NCI-H524 (cell line): ENCODE results near the gene MYL6.
"Not testable (repeated sequence)": the region's sequence is repeated elsewhere in the genome, so short reads cannot be mapped to it uniquely, and the experiment has no call there.

Source experiments
- DNase-seq, 2 experiments: peaks; one replicate each; lab custom pipeline; 2025; lab: John Stamatoyannopoulos, UW

The MYL6 gene

GRCh38 chr12:56156464-56157200 is 1.5 kb upstream of the MYL6 start:
- DNase-seq = not testable (repeated sequence)

DNA sequence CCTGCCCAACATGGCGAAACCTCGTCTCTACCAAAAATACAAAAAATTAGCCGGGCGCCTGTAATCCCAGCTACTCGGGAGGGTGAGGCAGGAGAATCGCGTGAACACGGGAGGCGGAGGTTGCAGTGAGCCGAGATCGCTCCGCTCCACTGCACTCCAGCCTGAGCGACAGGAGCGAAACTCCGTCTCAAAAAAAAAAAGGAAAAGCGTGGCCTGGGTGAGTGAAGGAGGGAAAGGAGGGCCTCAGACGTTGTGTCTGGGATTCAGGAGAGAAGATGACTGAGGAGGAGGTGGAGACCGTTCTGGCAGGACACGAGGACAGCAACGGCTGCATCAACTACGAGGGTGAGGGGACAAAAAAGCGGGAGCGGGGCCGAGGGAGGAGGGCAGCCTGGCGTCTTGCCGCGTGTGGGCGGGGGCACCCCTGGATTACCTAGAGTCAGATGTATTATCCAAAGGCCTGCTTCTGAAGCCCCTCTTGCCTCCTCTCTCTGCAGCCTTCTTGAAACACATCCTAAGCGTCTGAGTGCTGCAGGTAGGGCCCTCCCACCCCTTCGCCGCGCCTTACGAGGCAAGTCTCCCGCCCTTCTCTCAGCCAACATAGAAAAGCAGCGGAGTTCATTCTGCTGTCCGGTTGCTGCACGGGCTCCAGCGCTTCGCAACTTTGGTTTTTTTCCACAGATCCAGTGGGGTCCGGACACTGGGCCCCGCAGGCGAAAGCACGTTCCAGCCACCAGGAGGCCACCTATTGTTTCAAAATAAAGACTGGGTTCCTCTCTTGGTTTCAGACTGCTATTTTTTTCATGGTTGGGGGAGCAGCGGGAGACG is 744 bp upstream of the MYL6 start:
- peak; percentile 77 to 85 for DNase-seq

DNA sequence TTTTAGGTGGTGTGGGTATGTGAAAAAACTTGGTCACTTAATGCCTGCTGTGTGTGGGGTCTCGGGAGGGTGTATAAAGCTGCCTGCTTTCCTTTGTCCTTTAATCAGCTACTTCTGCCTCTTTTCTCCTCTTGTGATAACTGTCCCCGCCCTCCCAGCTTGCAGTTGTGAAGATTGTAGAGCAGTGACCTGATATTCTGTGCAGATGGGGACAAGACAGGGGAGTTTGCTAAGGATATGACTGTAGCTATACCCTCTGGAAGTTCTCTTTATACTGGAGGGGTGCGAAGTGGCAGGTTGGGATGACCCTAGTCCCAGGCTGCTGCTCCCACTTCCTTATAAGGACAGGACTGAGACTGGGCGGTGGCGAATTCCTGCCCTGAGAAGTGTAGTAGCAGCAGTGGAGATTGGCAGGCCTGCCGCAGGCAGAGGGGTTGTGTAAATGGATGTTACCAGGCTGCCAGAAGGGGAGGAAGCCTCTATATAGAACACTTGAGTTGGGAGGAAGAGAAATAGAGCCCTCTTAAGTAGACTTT is 835 bp downstream of the MYL6 start:
- DNase-seq = peak in 1 of 2 experiments; percentile 38

DNA sequence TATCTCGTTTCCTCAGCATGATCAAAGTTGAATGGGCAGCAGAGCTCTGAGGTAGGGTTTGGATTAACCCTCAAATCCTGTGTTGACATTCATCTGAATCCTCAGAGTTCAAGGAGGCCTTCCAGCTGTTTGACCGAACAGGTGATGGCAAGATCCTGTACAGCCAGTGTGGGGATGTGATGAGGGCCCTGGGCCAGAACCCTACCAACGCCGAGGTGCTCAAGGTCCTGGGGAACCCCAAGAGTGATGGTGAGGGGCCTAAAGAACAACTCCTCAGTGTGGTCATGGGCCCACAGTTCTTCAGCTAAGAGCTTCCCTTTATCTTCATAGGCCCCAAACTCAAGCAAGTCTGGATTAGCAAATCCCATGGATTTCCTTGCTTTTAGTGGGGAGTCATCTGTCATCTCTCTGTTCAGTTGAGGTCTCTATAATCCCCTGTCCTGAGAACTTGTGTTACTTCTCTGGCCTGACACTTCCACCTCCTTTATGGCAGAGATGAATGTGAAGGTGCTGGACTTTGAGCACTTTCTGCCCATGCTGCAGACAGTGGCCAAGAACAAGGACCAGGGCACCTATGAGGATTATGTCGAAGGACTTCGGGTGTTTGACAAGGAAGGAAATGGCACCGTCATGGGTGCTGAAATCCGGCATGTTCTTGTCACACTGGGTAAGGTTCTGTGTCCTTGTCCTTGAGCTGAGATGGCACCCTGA is 1.5 kb downstream of the MYL6 start:
- no peak for DNase-seq

GRCh38 chr12:56160193-56160763 is 2.1 kb downstream of the MYL6 start:
- DNase-seq = no peak

- no peak for DNase-seq
Measured at GRCh38 chr12:56160894-56161689, 2.9 kb downstream of the MYL6 start.

DNA sequence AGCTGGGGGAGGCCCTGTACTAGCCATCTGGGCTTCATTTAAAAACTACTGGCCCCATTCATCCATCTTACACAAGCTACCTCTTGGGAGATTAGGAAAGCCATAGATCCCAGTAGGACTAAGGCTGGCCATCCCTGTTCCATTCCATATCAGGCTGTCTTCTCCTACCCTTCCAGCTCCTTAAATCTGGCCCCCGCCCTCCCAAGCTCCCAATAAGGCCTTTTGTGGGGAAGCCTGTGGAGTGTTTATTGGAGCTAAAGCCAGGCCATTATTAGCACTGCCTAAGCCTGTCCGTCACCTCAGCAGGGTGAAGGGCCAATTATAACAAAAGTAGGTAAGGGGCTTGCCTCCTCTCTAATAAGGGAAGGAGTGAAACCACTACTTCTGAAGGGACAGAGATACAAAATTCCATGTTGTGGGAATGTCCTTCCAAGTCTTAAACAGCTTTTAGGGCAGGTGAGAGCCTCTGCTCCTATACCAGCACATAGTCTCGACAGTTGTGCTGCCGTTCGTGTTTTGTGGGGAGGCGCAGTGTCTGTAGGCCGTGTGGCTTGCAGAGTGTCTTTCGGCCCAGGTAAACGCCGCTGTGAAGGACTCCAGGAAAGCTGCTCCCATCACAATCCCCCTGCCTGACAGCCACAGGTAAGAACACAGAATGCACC is 3.7 kb downstream of the MYL6 start:
- DNase-seq = no peak

- DNase-seq = no peak
Measured at GRCh38 chr12:56162468-56163290, 4.5 kb downstream of the MYL6 start.

DNA sequence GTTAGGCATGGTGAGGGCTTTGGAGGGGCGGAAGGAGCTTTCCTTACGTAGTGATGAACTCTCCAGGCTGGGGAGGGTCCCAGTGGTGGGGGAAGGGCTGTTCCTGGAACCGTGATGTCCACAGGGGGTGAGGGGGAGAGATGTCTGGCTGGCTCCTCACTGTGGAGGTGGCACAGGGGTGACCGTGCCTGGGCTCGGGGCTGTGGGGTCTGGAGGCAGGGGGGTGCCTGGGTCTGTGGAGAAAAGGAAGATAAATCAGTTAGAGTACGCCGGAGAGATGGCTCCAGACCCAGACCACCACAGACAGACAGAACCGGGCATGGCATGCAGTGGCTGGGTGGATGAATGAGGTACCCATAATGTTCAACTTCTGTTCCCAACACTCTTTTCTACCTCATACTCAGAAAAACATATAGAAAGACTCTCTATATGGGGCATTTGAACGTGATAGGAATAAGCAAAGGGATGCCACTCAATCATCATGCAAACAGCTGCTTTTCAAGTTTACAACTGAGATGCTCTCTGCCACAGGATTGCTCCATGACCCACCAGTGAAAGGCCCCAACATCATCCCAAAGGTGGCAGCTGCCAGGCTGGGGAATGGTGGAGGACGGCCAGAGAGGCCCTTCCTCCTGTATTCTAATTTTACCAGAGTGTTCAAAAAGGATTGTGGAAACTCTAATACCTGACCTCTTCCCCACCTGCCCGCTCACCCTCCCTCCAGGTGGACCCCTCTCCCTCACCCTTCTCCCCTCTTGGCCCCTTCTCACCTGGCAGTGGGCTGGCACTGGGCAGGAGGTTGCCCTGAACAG is 5.6 kb downstream of the MYL6 start:
- no peak for DNase-seq

- DNase-seq = no peak
Measured at GRCh38 chr12:56164345-56164729, 6.2 kb downstream of the MYL6 start.

DNA sequence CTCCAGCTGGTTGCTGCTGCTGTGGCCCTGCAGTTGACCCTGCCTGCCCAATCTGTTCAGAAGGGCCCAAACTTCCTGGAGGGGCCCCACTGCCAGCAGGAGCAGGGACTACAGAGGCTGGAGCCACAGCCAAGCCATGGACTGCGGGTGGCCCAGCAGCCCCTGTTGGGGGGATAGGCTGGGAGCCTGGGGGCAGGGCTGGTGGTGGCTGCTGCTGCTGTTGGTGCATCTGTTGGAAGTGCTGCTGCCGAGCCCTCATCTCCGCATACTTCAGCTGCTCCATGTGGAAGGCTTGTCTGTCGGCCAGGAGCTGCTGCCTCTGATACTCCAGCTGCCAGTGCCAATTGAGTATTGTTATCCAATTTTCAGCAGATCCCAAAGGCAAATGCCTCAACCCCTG is 7.2 kb downstream of the MYL6 start:
- no peak for DNase-seq

GRCh38 chr12:56169229-56169759 is 11.1 kb downstream of the MYL6 start:
- no peak for DNase-seq

DNA sequence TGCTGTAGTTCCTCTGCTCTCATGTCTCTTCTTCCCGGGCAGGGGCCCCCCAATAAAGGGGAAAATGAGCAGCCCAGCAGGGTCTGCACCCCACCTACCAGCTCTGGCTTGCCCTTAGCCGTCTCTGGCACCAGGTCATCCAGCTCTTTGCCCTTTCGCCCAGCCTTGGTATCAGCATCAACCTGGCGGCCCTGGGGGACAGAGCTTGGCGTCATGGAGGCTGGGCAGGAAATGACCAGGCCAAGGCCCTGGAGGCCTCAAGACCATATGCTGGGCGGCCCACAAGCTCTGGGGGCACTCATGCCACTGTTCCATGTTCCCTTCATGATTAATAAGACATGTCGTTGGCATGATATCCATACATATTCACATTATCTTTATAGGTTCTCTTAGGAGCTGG is 14.7 kb downstream of the MYL6 start:
- no peak for DNase-seq

DNA sequence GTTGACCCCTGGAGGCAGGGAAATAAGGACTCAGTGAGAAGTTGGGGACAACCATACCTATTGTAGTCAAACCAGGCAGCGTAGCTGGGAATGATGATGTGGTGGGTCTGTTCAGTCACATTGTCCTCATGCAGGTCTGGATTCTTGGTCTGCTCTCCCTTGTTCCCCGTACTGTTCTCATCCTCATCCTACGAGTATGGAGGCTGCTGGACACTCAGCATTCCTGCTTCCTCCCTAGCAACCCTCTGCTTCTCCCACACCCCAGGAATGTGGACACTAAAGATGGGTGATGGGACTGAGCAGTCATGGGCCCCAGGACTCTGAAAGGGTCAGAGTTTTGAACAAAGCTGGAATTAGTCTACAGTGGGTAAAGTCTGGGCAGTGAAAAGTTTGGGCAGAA is 20.2 kb downstream of the MYL6 start:
- no peak for DNase-seq

DNA sequence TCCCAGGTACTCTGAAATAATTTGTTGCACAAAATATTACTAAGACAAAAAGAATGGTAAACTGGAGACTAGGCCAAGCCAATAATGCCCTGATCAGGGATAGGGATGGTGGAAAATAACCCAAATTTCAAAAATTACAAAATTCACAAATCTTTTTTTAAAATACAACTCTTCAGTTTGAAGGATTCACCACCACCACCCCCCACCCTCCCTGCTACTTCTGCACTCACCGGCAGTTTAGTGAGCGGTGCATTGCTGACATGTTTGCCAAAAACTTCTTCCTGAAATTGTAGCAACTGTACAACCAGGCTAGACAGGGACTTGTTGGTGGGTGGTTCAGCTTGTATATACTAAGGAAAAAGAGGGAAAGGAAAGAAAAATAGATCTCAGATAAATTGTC is 28.8 kb downstream of the MYL6 start:
- no peak for DNase-seq

DNA sequence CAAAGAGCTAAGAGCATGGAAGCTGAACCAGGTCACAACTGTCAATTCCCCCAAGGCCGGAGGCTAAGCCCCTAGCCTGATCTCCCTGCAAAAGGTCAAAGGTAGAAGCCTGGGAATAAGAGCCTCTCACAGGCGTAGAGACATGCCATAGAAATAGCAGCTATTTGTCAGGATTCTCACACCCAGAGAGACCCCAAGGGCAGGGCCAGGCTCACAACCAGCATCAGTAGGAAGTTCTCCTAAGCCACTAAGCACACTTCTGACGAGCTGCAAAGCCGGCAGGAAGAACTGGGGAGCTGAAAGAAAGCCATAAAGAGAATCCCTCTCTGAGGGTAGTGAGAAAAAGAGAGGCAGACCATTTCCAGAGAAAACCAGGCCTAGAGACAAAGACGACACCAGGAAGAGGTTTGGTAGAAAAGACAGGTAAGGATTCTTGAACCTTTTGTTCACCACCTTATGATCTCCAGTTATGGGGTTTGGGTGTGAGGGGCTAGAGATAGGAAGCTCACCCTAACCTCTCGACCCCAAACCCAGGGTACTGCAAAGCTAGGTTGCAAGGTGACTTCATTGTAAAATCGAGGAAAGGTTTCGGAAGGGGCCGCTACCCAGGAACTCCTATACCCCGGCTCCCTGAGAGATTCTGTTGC is 30.1 kb downstream of the MYL6 start:
- DNase-seq = no peak

- peak in 1 of 2 experiments; percentile 35 for DNase-seq
Measured at GRCh38 chr12:56188778-56189098, 30.6 kb downstream of the MYL6 start.
